Keratinocyte (primary cell): ENCODE measurements around the gene SMG1. TPM values are rescaled to one million over a fixed set of nuclear protein-coding genes. Genes with fewer than 3 reads are reported as not detected.

Experiments used
- DNase-seq: peaks from one replicate; pipeline ENCODE4 v3.0.0-alpha.2; 2011; ENCODE audit warnings: low read depth, missing footprints, low spot score
- FAIRE-seq: peaks from 2 replicates; lab custom pipeline; 2011; peaks lifted over from hg19 to GRCh38; lab: Jason Lieb, UNC
- H2AFZ ChIP-seq: 2 replicates; pipeline ENCODE4 v1.6.0; 2012; ENCODE audit warnings: low read length, control low read depth, inconsistent platforms; ENCODE audit not compliant: control insufficient read depth
- H3K27ac ChIP-seq: 2 replicates; pipeline ENCODE4 v1.5.1; 2011; ENCODE audit warnings: low read length; ENCODE audit not compliant: control insufficient read depth, insufficient read depth
- H3K27me3 ChIP-seq: 3 replicates; pipeline ENCODE4 v1.6.0; 2011; ENCODE audit warnings: low read length; ENCODE audit not compliant: control insufficient read depth, insufficient read depth; ENCODE audit errors: extremely low read depth
- H3K36me3 ChIP-seq, 2 experiments: 2 replicates in 1 of 2; 3 replicates in 1 of 2; pipeline ENCODE4 v1.5.1; 2011; ENCODE audit warnings: low read length in 2 of 2, mild to moderate bottlenecking in 1 of 2; ENCODE audit not compliant: control insufficient read depth in 2 of 2, insufficient read depth in 2 of 2; ENCODE audit errors: extremely low read depth in 1 of 2
- H3K4me1 ChIP-seq: 3 replicates; pipeline ENCODE4 v1.5.1; 2011; ENCODE audit warnings: low read length; ENCODE audit not compliant: control insufficient read depth, insufficient read depth; ENCODE audit errors: extremely low read depth
- H3K4me2 ChIP-seq: 3 replicates; pipeline ENCODE4 v1.6.0; 2011; ENCODE audit warnings: low read depth, low read length; ENCODE audit not compliant: control insufficient read depth, insufficient read depth; ENCODE audit errors: extremely low read depth
- H3K4me3 ChIP-seq, 3 experiments: fragments of 200-600 bp in 1 of 3; sonication (generic) in 1 of 3; 2 replicates in 2 of 3; 3 replicates in 1 of 3; pipeline ENCODE4 v1.5.1; 2011 to 2016; ENCODE audit warnings: low read length in 3 of 3, mild to moderate bottlenecking in 3 of 3, control low read depth in 2 of 3, inconsistent platforms in 1 of 3, low read depth in 1 of 3, mixed read lengths in 1 of 3, mixed run types in 1 of 3, moderate library complexity in 1 of 3; ENCODE audit not compliant: control insufficient read depth in 2 of 3, insufficient read depth in 2 of 3; ENCODE audit errors: extremely low read depth in 1 of 3
- H3K79me2 ChIP-seq: 2 replicates; pipeline ENCODE4 v1.6.0; 2012; ENCODE audit warnings: low read length; ENCODE audit not compliant: control insufficient read depth, insufficient read depth
- H3K9ac ChIP-seq: 3 replicates; pipeline ENCODE4 v1.6.0; 2011; ENCODE audit warnings: low read length; ENCODE audit not compliant: control insufficient read depth, insufficient read depth; ENCODE audit errors: extremely low read depth
- H3K9me1 ChIP-seq: 3 replicates; pipeline ENCODE4 v1.6.0; 2011; ENCODE audit warnings: low read length; ENCODE audit not compliant: control insufficient read depth, insufficient read depth; ENCODE audit errors: extremely low read depth
- H3K9me3 ChIP-seq: 2 replicates; pipeline ENCODE4 v1.5.1; 2012; ENCODE audit warnings: low read depth, low read length; ENCODE audit not compliant: control insufficient read depth
- H4K20me1 ChIP-seq: 3 replicates; pipeline ENCODE4 v1.6.0; 2011; ENCODE audit warnings: low read length; ENCODE audit not compliant: control insufficient read depth, insufficient read depth; ENCODE audit errors: extremely low read depth
- CTCF ChIP-seq, 3 experiments: IDR thresholded peaks in 1 of 3; conservative IDR thresholded peaks in 1 of 3; optimal IDR thresholded peaks in 1 of 3; 2 replicates in 2 of 3; 3 replicates in 1 of 3; pipeline versions ENCODE3 to v1.5.1; 2011; ENCODE audit warnings: low read length in 3 of 3, mild to moderate bottlenecking in 3 of 3, moderate library complexity in 2 of 3, control low read depth in 1 of 3, inconsistent platforms in 1 of 3; ENCODE audit not compliant: insufficient read depth in 2 of 3; ENCODE audit errors: extremely low read depth in 1 of 3
- EZH2 ChIP-seq: IDR thresholded peaks from one replicate; pipeline ENCODE4 v1.6.1; 2012; ENCODE audit warnings: inconsistent platforms, mild to moderate bottlenecking, low read length, moderate library complexity
- dilution Hi-C: fragments of 300-500 bp; cut with MboI; formaldehyde crosslinking; loops from one replicate; pipeline ENCODE4 v1.7.0; 2020; ENCODE audit warnings: low sequenced_read_pairs; ENCODE audit not compliant: extremely low pct_ligation_motif_present
- polyA plus RNA-seq, 5 experiments: library from polyadenylated mRNA; depleted of rRNA in 3 of 5; stranded (reverse) in 3 of 5; stranded (forward) in 1 of 5; unstranded in 1 of 5; fragments of >200 nt; gene quantifications; 1 replicate in 1 of 5; 2 replicates in 3 of 5; 3 replicates in 1 of 5; pipeline versions ENCODE4 v1.2.1 to v1.2.3, GENCODE V29; 2011 to 2012; ENCODE audit warnings: missing spikeins in 2 of 5, low read depth in 1 of 5, low replicate concordance in 1 of 5

SMG1 gene
- polyA plus RNA-seq, 1 donor (not counting 4 experiments of a cell fraction or from before 2014, with no cell fraction given): 34.2 TPM

DNA sequence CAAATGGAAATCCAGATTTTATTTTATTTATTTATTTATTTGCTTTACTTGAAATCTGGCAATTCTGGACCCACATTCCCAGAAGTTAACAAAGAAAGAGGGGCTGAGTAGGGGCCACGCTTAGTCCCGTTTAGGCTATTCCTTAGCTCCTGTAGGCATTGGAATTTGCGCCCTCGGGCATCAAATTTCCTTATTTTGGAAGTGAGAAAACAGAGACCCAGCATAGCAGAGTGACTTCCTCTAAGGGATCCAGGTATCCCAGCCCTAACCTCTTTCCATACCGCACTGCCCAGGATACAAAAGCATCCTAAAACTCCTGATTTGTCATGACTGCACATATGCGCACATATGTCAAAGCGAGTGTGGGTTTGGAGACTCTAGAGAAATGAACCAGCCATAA is 19.0 kb upstream of the SMG1 start:
- H3K36me3 ChIP-seq: no peaks in the 10 kb centered on the region
- H3K27me3 ChIP-seq: no peaks in the 10 kb centered on the region
- H3K9me3 ChIP-seq: no peaks in the 10 kb centered on the region
- H3K27ac ChIP-seq: no peak overlapping the region
- FAIRE-seq (no peak), DNase-seq (no peak)
- peaks cover 2% of the 10 kb centered on the region for H3K4me1 ChIP-seq
- no peak overlapping the region for H2AFZ ChIP-seq
- no peak overlapping the region for H3K4me3 ChIP-seq
- H3K9me1 ChIP-seq: no peaks in the 10 kb centered on the region
- H4K20me1 ChIP-seq: no peaks in the 10 kb centered on the region
- TF ChIP-seq CTCF (optimal IDR thresholded peaks at IDR 0.05 in 1 of 3, IDR thresholded peaks at IDR 0.05 in 1 of 3, conservative IDR thresholded peaks at IDR 0.05 in 1 of 3; ENCODE audit: extremely low read depth in 1 of 3, insufficient read depth in 2 of 3, low read length in 3 of 3): no peak
- TF ChIP-seq EZH2: no peak
- dilution Hi-C loops: no loop called here
- no peak overlapping the region for H3K4me2 ChIP-seq
- H3K9ac ChIP-seq: no peak overlapping the region
- no peaks in the 10 kb centered on the region for H3K79me2 ChIP-seq

- Histone ChIP-seq H3K4me3 (no peak overlapping the region), H3K4me2 (no peak overlapping the region), H3K9me3 (no peaks in the 10 kb centered on the region), H3K36me3 (no peaks in the 10 kb centered on the region), H3K4me1 (peaks cover 2% of the 10 kb centered on the region), H2AFZ (no peak overlapping the region), H4K20me1 (no peaks in the 10 kb centered on the region), H3K27me3 (no peaks in the 10 kb centered on the region), H3K9me1 (no peaks in the 10 kb centered on the region), H3K9ac (no peak overlapping the region), H3K27ac (no peak overlapping the region), H3K79me2 (no peaks in the 10 kb centered on the region)
- dilution Hi-C loops: no loop called here
- no peak for DNase-seq
- TF ChIP-seq CTCF (optimal IDR thresholded peaks at IDR 0.05 in 1 of 3, IDR thresholded peaks at IDR 0.05 in 1 of 3, conservative IDR thresholded peaks at IDR 0.05 in 1 of 3; ENCODE audit: extremely low read depth in 1 of 3, insufficient read depth in 2 of 3, low read length in 3 of 3) (no peak), EZH2 (no peak)
- no peak for FAIRE-seq
Observed at GRCh38 chr16:18943414-18943813, 17.2 kb upstream of the SMG1 start.
